NCI-H82 treated with DMSO at 0.1 percent for 48 hours (cell line): Measurements from ENCODE around the gene CEACAM20.
"Not testable (repeated sequence)": the region's sequence is repeated elsewhere in the genome, so short reads cannot be mapped to it uniquely, and the experiment has no call there.

Source experiments
- DNase-seq: peaks from one replicate; lab custom pipeline; 2025; ENCODE audit not compliant: unreplicated experiment; lab: John Stamatoyannopoulos, UW

Gene CEACAM20

GRCh38 chr19:44529536-44529935 is at the start of gene CEACAM20:
Gene CEACAM20 (minus strand): TSS chr19:44529675. CDS start chr19:44529509, 166 bp downstream.
- no peak for DNase-seq

DNA sequence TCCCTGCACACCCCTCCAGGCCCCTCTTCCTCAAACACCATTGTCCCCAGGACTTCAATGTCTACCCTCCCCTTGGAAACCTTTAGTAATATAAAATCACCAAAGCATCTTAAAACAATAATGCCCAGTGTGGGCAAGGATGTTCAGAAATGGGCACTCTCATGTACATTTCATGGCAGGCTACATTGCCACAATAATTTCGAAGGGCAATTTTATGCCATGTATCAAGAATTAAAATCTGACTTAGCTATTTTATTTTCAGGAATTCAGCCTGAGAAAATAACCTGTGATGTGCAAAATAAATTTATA is 48.0 kb upstream of the CEACAM20 start:
- no peak for DNase-seq

- peak; percentile 8 for DNase-seq
Observed at GRCh38 chr19:44576843-44577565, 47.5 kb upstream of the CEACAM20 start.

GRCh38 chr19:44575116-44575700 is 45.7 kb upstream of the CEACAM20 start:
- no peak for DNase-seq

DNA sequence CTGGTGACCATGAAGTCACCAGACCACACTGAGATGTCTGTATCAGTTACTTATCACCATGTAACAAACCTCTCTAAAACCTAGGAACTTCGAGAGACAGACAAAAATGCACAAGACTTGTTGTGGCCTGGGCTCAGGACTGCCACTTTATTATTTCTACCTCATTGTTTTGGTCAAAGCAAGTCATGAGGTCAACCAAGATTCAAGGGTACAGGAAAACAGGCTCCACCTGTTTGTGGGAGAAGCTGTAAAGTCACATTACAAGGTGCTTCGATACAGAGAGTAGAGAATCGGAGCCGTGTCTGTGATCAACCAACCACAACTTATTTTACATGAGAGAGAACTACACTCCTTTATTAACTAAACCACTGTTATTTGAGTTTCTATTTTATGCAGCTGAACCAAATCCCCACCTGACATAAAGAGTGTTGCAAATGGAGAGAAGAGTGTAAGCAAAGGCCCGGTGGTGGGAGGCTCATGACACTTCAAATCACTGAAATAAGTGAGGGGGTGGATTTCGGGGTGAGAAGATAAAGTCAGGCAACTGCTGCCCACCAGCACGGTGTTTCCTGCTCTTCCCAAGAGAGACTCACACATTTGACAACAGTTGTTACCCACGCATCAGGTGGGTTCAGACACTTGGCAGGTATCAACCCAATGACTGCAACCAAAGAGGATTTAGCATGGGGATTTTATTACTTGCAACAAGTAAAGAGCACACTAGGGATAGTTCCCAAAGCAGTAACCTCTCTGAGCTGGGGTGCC is 44.9 kb upstream of the CEACAM20 start:
- DNase-seq = no peak

DNA sequence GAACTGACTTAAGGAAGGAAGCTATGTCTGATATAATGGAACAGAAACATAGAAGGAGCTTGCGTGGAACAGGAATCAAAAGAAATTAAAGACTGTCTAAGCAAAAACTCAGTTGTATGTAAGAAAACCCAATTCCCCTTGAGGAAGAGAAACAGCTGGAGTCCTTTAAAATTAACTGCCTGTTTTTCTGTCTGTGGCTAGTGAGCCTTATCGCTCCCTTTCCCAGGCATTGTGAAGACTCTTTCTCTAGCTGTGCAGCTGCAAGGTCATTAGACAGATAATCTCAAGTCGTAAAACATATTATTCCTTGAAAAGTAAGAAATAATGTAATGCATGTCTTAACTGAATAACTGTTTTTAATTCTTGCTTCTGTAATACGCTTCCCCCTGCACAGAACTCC is 44.2 kb upstream of the CEACAM20 start:
- no peak for DNase-seq

DNA sequence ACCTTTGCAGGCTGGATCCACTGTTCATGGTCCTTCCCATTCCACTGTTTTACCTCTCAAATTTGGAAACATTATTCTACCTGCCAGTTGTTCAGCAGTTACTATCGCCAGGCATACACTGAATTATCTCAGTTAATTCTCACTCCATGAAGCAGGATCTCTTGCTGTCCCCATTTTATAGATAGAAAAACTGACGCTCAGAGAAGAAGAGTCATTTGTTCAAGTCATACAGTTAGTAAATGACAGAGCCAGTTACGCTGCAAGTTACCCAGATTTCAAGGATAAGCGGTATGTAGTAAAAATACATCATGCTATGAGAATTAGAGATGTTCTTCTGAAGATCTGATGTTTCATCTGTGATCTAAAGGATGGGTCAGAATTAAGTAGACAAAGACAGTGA is 43.7 kb upstream of the CEACAM20 start:
- no peak for DNase-seq

DNA sequence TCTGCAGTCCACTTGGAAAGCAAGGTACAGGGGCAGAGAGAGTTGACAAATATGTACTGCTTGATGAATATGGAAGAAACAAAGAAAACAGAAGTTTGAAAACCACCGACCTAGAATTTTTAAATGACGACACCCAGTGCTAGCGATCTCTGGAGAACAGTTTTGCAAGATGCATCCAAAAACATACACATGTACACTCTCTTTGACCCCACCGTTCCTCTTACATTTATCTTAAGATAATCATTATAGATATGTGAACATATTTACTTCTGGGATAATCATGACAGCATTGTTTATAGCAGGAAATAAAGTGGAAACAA is 43.1 kb upstream of the CEACAM20 start:
- no peak for DNase-seq

DNA sequence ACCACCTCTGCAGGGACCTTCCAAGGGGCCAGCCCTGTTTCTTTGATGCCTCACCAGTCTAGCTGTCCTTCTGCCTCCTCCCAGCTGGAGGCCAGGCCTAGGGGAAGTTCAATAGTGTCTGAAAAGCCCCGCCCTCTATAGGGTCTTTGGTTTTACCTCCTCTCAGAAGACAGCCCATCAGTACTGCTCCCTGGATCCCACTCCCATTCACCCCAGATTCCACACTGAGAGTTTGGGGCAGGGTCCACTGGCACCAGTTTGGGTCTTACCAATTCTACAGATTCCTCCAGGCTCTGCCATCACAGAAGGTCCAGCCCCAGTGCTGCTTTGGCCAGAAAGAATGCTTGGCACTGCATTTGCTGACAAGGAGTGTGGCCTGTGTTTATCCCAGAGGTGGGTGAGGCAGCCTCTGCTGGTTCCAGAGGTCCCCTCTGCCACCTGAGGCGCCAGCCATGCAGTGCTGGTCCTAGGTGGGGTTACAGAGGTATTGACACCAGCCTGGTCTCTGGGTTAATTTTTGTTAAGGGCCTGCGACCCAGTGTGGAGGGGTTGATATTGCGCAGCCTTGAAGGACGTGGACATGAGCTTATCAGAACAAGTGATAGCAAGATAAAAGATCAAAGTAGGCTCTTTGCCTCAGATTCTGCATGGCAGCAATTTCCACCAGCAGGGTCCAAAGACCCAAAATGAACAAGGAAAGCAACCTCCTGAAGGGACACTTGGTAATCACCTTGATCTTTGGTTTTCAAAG is 42.5 kb upstream of the CEACAM20 start:
- no peak for DNase-seq

- peak; percentile 12 for DNase-seq
Observed at GRCh38 chr19:44570984-44571684, 41.7 kb upstream of the CEACAM20 start.

DNA sequence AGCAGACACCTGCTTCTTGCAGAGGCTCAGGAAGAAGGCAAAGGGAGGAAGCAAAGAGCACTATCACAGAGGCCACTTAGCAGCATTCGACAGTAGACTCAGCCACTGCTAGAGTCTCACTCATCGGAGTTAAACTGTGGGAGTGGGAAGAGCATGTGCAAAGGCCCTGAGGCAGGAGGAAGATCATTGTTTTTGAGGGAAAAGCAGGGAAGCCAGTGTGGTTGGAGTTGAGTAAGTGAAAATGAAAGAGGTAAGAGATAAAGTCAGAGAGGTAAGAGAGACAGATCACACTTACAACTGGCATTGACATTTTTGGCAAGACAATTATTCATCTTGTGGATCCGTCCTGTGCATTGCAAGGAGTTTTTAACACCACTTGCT is 41.1 kb upstream of the CEACAM20 start:
- no peak for DNase-seq

GRCh38 chr19:44567745-44568144 is 38.3 kb upstream of the CEACAM20 start:
- DNase-seq = no peak

DNA sequence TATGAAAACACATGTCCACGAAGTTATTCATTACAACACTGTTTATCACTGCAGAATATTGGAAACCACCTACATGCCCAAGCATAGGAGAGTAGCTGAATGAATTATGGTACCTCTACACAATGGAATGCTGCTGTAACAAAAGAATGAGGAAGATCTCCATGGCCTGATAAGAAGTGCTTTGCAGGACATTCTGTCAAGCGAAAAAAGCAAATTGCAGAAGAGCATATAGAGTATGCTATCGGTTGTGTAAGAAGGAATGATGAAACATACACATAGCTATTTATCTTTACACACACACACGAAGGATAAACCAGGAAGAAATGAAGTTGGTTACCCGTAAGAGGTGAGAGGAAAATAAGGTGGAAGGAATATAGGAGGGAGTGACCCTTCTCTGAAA is 37.5 kb upstream of the CEACAM20 start:
- no peak for DNase-seq

DNA sequence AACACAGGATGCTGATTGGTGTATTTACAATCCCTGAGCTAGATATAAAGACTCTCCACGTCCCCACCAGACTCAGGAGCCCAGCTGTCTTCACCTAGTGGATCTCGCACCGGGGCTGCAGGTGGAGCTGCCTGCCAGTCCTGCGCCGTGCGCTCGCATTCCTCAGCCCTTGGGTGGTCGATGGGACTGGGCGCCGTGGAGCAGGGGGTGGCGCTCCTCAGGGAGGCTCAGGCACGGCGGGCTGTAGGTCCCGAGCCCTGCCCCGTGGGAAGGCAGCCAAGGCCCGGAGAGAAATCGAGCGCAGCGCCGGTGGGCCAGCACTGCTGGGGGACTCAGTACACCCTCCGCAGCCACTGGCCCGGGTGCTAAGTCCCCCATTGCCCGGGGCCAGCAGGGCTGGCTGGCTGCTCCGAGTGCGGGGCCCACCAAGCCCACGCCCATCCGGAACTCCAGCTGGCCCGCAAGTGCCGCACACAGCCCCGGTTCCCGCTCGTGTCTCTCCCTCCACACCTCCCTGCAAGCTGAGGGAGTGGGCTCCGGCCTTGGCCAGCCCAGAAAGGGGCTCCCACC is 33.7 kb upstream of the CEACAM20 start:
- not testable (repeated sequence) for DNase-seq

GRCh38 chr19:44557933-44558332 is 28.5 kb upstream of the CEACAM20 start:
- no peak for DNase-seq

GRCh38 chr19:44554641-44555246 is 25.3 kb upstream of the CEACAM20 start:
- no peak for DNase-seq

- no peak for DNase-seq
Observed at GRCh38 chr19:44553478-44554171, 24.1 kb upstream of the CEACAM20 start.

DNA sequence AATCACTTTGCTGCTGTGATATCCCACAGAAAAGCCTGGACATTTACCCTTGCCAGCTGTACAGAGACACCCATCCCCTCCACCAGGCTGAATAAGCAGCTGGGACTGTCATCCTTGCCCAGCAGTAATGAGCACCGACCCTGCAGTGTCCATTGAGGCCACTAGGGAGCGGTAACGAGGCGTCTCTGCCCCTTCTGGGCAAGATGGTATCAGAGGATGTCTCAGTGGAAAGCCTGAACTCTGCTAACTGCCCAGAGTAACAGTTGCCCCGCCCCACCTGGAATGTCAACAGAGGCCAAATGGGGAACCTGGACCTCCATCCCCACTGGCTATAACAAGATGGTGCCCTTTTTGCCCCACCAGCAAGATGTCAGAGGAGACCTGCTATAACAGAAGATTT is 22.8 kb upstream of the CEACAM20 start:
- no peak for DNase-seq

DNA sequence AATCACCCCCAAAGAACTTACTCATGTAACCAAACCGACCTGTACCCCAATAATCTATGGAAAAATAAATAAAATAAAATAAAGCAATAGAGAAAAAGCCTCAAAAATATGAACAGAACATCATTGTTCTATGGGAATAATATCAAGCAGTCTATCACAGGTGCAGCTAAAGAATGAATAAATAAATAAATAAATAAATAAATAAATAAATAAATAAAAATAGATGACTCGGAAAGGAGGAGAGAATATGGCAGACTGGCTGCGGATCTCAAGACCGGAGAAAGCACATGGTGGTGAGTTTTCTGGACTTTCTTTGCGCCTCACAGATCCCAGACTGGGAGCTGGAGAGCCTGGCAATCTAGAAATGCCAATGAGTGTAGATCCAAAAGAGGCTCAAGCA is 22.4 kb upstream of the CEACAM20 start:
- no peak for DNase-seq

GRCh38 chr19:44550976-44551375 is 21.5 kb upstream of the CEACAM20 start:
- not testable (repeated sequence) for DNase-seq
